H1 (cell line): ENCODE results near the gene AP3S1. TPM values are rescaled to one million over a fixed set of nuclear protein-coding genes. Genes with fewer than 3 reads are reported as not detected.

Source experiments
- EZH2 ChIP-seq: fragments of 200-600 bp; sonication (generic); IDR thresholded peaks from 2 replicates; pipeline ENCODE4 v1.7.1; 2012; ENCODE audit warnings: low read depth, mild to moderate bottlenecking, moderate library complexity, low read length, inconsistent platforms; ENCODE audit not compliant: severe bottlenecking
- GTF2F1 ChIP-seq: IDR thresholded peaks from 2 replicates; pipeline ENCODE4 v1.6.1; 2012; ENCODE audit warnings: low read depth, low read length, improper control_type of control experiment, borderline replicate concordance
- KDM1A ChIP-seq: fragments of 200-600, 300-600 bp; sonication (generic); IDR thresholded peaks from 2 replicates; pipeline ENCODE4 v1.7.1; 2016; ENCODE audit warnings: mild to moderate bottlenecking, low read length, borderline replicate concordance
- KDM5A ChIP-seq: fragments of 200-600 bp; IDR thresholded peaks from 2 replicates; pipeline ENCODE4 v1.7.1; 2012; ENCODE audit warnings: mild to moderate bottlenecking, low read length, inconsistent platforms, mixed read lengths
- RBBP5 ChIP-seq: IDR thresholded peaks from 2 replicates; pipeline ENCODE4 v1.7.1; 2012; ENCODE audit warnings: low read depth, mild to moderate bottlenecking, inconsistent platforms, low read length, moderate library complexity, borderline replicate concordance
- RXRA ChIP-seq: IDR thresholded peaks from 2 replicates; pipeline ENCODE4 v1.6.1; 2011; ENCODE audit warnings: low read depth, mild to moderate bottlenecking, low read length, moderate library complexity; ENCODE audit not compliant: insufficient read depth
- SIN3A ChIP-seq, 2 experiments: IDR thresholded peaks in 1 of 2; conservative IDR thresholded peaks in 1 of 2; 2 replicates each; pipeline ENCODE4 v1.6.1; 2011 to 2012; ENCODE audit warnings: low read length in 2 of 2, improper control_type of control experiment in 1 of 2, low read depth in 1 of 2, mild to moderate bottlenecking in 1 of 2
- TAF1 ChIP-seq: IDR thresholded peaks from 2 replicates; pipeline ENCODE4 v1.6.1; 2011; ENCODE audit warnings: mild to moderate bottlenecking, low read depth, low read length
- TEAD4 ChIP-seq: IDR thresholded peaks from 2 replicates; pipeline ENCODE4 v1.6.1; 2012; ENCODE audit warnings: low read depth, low read length, inconsistent platforms, mixed read lengths
- polyA plus RNA-seq, 7 experiments: library from polyadenylated mRNA; depleted of rRNA in 3 of 7; stranded (reverse) in 5 of 7; unstranded in 2 of 7; fragments of >200 nt in 5 of 7; fragments of 200-250 nt in 2 of 7; gene quantifications; 1 replicate in 5 of 7; 2 replicates in 1 of 7; 4 replicates in 1 of 7; pipeline versions ENCODE4 v1.2.1 to v1.2.3, GENCODE V29; 2011 to 2013; ENCODE audit warnings: missing spikeins in 2 of 7, mixed read lengths in 2 of 7
- total RNA-seq: library from RNA; stranded (reverse); fragmentation: NEBNext Ultra II Directional; extraction: Animal tissue kit (Norgen Biotek cat#: 25700); gene quantifications from 2 replicates; pipeline ENCODE4 v1.2.1, GENCODE V29; 2021

The AP3S1 gene
- total and polyA plus RNA-seq, 2 of the 8 experiments (the other 6 are each of a cell fraction or from before 2014, with no cell fraction given) = 26.6 to 72.7 TPM

GRCh38 chr5:115941051-115941675 is 99.4 kb downstream of the AP3S1 start (continued):
- TF ChIP-seq SIN3A (conservative IDR thresholded peaks at IDR 0.05 in 1 of 2, IDR thresholded peaks at IDR 0.05 in 1 of 2; ENCODE audit: low read depth in 1 of 2, low read length in 2 of 2) (no peak), TAF1 (no peak), GTF2F1 (no peak), RBBP5 (no peak), EZH2 (no peak), RXRA (no peak), KDM1A (no peak), KDM5A (no peak), TEAD4 (no peak)
